Posterior vena cava (tissue), 2 donors: Measurements from ENCODE around the gene GATM. TPM values are rescaled to one million over a fixed set of nuclear protein-coding genes. Genes with fewer than 3 reads are reported as not detected.
"Not testable (repeated sequence)": the region's sequence is repeated elsewhere in the genome, so short reads cannot be mapped to it uniquely, and the experiment has no call there.

ENCODE experiments used
- DNase-seq: peaks from one replicate; pipeline ENCODE4 v3.0.0-alpha.2; 2020; ENCODE audit warnings: low spot score
- intact Hi-C, 2 donors: fragments of 100-400 bp; cut with DNase I; formaldehyde crosslinking; loops; one replicate each; pipeline versions ENCODE4 v1.14.1 to v1.14.2; 2022 to 2023
- total RNA-seq, 2 donors: library from RNA; stranded (reverse); fragmentation: NEBNext Ultra II Directional; extraction: Animal tissue kit (Norgen Biotek cat#: 25700); gene quantifications; one replicate each; pipeline ENCODE4 v1.2.1, GENCODE V29; 2021
- donor health status: DM: yes; HTN: yes; CAD: no.
- donor health status: DM: yes; HTN: yes; CAD: no.

The GATM gene
- total RNA-seq, 2 donors from 2014 or later = 26.7 to 27.2 TPM

DNA sequence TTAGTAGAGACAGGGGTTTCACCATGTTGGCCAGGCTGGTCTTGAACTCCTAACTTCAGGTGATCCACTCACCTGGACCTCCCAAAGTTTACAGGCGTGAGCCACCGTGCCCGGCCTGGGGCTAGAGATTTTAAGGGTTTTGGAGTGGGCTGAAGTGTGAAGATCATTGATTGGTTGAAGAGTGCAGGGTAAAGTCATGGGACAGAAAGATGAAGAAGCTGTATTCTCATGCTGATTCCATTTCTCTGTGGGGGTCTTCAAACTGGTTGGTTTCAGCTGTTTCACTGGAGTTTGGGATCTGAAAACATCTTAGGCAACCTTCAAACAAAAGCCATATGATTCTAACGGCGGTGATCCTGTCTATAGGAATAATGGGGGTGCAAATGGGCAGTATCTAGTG lies 52.1 kb downstream of the GATM start:
- DNase-seq = no peak
- intact Hi-C loops = no loop called here

DNA sequence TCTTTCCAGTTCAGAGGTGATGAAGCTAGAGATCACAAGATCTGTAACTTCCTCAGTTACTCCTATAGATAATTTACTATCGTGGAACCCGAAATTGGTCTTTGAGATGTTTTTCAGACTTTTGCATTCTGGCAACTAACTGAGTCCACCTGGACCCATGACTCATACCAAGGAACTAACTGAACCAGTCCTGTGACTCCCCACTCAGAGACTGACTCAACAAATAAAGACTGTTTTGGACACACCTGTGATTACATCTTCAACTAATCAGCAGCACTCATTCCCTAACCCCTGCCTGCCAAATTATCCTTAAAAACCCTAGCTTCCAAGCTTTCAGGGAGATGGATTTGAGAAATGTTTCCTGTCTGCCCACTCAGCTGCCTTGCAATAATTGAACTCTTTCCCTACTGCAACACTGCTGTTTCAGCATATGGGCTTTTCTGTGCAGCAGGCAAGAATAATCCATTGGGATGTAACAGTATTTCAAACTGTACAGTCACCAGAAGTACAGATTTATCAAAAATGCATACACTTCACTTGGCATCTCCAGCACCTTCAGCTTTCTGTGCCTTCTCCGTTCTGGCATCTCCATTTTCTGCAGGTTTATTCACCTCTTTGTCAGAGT lies 57.7 kb downstream of the GATM start:
- intact Hi-C loops = no loop called here
- DNase-seq = no peak

DNA sequence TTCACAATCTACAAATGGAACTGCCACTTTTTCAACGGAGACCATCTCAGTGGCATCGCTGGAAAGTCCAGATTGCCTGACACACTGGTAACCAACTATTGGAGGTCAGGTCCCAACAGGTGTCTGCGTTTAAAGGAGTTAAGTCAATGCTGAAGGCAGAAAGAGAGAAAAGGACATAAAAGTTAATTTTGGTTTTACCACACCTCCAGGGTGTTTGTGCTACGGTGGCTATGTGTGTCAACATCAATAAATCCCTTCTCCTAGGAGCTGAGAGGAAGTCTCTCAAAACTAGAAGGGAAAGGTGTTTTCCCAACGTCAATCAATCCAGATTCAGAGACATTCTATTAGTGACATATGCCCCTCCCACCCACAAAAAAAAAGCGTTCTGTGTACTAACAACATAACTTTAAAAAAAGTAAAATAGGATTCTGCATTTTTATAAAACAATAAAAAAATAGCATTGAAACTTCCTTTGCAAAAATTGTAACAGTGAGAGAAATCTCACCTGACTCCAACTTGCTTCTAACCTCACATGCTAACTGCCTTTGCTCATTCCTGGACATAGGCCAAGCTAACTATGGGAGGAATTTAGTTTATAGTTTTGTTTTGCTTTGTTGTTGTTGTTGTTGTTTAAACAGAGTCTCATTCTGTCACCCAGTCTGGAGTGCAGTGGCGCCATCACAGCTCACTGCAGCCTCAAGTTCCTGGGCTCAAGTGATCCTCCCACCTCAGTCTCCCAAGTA lies 58.7 kb downstream of the GATM start:
- no peak for DNase-seq
- intact Hi-C loops = no loop called here

DNA sequence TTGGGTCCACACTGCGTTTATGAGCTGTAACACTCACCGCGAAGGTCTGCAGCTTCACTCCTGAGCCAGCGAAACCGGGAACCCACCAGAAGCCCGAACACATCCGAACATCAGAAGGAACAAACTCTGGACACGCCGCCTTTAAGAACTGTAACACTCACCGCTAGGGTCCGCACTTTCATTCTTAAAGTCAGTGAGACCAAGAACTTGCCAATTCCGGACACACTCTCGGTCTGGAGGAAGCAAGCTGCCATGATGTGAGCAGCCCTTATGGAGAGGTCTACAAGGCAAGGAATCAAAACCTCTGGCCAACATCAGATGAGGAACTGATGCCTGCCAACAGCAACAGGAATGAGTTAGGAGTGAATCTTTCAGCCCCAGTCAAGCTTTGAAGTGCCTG lies 63.4 kb downstream of the GATM start:
- intact Hi-C loops = no loop called here
- DNase-seq = no peak

DNA sequence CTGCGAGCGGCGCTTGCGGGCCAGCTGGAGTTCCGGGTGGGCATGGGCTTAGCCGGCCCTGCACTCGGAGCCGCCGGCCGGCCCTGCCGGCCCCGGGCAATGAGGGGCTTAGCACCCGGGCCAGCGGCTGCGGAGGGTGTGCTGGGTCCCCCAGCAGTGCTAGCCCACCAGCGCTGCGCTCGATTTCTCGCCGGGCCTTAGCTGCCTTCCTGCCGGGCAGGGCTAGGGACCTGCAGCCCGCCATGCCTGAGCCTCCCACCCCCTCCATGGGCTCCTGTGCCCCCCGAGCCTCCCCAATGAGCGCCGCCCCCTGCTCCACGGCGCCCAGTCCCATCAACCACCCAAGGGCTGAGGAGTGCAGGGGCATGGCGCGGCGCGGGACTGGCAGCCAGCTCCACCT lies 64.2 kb downstream of the GATM start:
- intact Hi-C loops, DNase-seq: not testable (repeated sequence)

Other genes with a start within 250 kb of the GATM start
- gene DUOXA1, start 248.7 kb downstream of the GATM start, total RNA-seq = 1 to 10 TPM in 1 of 2 donors, under 1 TPM in 1; 0.81 to 5.3 TPM
- gene DUOX1, start 248.6 kb downstream of the GATM start, total RNA-seq = 1 to 10 TPM in 1 of 2 donors, under 1 TPM in 1; 0.62 to 4.4 TPM
- 1 to 10 TPM; 8.0 to 8.5 TPM for gene SHF, start 190.6 kb downstream of the GATM start, total RNA-seq
- not detected for gene SLC28A2, start 126.3 kb downstream of the GATM start, total RNA-seq
- 10 to 100 TPM in 1 of 2 donors, 1 to 10 TPM in 1; 9.2 to 11.3 TPM for gene SLC30A4, start 144.2 kb upstream of the GATM start, total RNA-seq
- gene BLOC1S6, start 208.8 kb upstream of the GATM start, total RNA-seq = 10 to 100 TPM; 42.8 to 46.9 TPM